HCT116 (cell line): ENCODE measurements around the gene VPS11.

Experiments used
- EZH2 ChIP-seq: fragments of 200-600 bp; sonication (generic); IDR thresholded peaks from 2 replicates; pipeline ENCODE4 v1.6.1; 2017; ENCODE audit warnings: antibody characterized with exemption, mixed run types
- POLR2A ChIP-seq: IDR thresholded peaks from 2 replicates; pipeline ENCODE4 v1.7.0; 2011; ENCODE audit warnings: borderline replicate concordance; ENCODE audit not compliant: insufficient read depth, insufficient read length; ENCODE audit errors: extremely low read depth
- TCF7L2 ChIP-seq: IDR thresholded peaks from 2 replicates; pipeline ENCODE4 v1.7.0; 2011; ENCODE audit warnings: borderline replicate concordance, inconsistent platforms; ENCODE audit not compliant: insufficient read depth, insufficient read length; ENCODE audit errors: extremely low read depth
- TF ChIP-seq, protein P1 (sequence below), 3 experiments: fragments of 200-600 bp in 1 of 3; sonication (generic) in 1 of 3; IDR thresholded peaks in 2 of 3; conservative IDR thresholded peaks in 1 of 3; 2 replicates each; pipeline ENCODE4 v1.5.1; 2012 to 2017; ENCODE audit warnings: low read depth in 2 of 3, low read length in 2 of 3, antibody characterized with exemption in 1 of 3, borderline replicate concordance in 1 of 3, control low read depth in 1 of 3, mild to moderate bottlenecking in 1 of 3, mixed read lengths in 1 of 3, mixed run types in 1 of 3, moderate library complexity in 1 of 3; ENCODE audit not compliant: insufficient read depth in 1 of 3
- TF ChIP-seq, protein P2 (sequence below): IDR thresholded peaks from 2 replicates; pipeline ENCODE4 v1.6.1; 2012; ENCODE audit warnings: low read depth

DNA sequence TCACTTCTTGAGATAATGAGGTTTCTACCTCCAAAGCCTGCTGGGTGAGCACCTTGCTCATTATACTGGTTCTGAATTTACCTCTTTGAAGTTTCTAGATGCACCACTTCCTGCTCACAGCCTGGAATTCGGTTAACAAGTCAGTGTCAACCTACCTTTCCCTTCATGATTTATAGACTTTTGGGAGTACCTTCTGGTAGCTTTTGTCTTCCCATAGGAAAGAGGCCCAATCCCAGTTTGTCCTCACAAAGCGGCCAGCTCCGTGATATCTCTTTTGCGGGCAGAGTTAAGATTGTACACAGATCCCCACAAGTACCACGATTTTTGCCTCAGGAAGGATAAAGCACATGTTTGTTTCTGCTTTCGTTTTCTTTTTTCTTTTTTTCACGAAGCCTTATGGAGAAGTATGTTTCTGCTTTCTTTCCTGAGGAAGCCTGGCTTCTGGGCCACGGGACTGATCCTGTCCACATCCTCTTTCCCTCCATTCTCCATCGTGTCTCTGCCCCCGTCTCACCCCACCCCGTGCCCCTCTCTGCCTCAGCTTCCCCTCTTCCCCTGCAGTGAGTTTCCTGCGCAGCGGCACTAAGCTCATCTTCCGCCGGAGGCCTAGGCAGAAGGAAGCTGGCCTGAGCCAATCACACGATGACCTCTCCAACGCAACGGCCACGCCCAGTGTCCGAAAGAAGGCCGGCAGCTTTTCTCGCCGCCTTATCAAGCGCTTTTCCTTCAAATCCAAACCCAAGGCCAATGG, 48.0 kb downstream of the VPS11 start:
- TF ChIP-seq POLR2A, result no peak
- TF ChIP-seq, protein P1, sequence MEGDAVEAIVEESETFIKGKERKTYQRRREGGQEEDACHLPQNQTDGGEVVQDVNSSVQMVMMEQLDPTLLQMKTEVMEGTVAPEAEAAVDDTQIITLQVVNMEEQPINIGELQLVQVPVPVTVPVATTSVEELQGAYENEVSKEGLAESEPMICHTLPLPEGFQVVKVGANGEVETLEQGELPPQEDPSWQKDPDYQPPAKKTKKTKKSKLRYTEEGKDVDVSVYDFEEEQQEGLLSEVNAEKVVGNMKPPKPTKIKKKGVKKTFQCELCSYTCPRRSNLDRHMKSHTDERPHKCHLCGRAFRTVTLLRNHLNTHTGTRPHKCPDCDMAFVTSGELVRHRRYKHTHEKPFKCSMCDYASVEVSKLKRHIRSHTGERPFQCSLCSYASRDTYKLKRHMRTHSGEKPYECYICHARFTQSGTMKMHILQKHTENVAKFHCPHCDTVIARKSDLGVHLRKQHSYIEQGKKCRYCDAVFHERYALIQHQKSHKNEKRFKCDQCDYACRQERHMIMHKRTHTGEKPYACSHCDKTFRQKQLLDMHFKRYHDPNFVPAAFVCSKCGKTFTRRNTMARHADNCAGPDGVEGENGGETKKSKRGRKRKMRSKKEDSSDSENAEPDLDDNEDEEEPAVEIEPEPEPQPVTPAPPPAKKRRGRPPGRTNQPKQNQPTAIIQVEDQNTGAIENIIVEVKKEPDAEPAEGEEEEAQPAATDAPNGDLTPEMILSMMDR (IDR thresholded peaks at IDR 0.05 in 2 of 3, conservative IDR thresholded peaks at IDR 0.05 in 1 of 3; ENCODE audit: borderline replicate concordance in 1 of 3, insufficient read depth in 1 of 3, low read depth in 2 of 3, low read length in 2 of 3), result no peak
- TF ChIP-seq EZH2, result no peak
- TF ChIP-seq, protein P2, sequence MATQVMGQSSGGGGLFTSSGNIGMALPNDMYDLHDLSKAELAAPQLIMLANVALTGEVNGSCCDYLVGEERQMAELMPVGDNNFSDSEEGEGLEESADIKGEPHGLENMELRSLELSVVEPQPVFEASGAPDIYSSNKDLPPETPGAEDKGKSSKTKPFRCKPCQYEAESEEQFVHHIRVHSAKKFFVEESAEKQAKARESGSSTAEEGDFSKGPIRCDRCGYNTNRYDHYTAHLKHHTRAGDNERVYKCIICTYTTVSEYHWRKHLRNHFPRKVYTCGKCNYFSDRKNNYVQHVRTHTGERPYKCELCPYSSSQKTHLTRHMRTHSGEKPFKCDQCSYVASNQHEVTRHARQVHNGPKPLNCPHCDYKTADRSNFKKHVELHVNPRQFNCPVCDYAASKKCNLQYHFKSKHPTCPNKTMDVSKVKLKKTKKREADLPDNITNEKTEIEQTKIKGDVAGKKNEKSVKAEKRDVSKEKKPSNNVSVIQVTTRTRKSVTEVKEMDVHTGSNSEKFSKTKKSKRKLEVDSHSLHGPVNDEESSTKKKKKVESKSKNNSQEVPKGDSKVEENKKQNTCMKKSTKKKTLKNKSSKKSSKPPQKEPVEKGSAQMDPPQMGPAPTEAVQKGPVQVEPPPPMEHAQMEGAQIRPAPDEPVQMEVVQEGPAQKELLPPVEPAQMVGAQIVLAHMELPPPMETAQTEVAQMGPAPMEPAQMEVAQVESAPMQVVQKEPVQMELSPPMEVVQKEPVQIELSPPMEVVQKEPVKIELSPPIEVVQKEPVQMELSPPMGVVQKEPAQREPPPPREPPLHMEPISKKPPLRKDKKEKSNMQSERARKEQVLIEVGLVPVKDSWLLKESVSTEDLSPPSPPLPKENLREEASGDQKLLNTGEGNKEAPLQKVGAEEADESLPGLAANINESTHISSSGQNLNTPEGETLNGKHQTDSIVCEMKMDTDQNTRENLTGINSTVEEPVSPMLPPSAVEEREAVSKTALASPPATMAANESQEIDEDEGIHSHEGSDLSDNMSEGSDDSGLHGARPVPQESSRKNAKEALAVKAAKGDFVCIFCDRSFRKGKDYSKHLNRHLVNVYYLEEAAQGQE, result no peak
- TF ChIP-seq TCF7L2, result no peak
